Adrenal gland (tissue), 5 donors: ENCODE results near the gene CAMSAP1.

Experiments used
- POLR2A ChIP-seq, 2 donors: fragments of 450-650 bp; IDR thresholded peaks; one replicate each; pipeline ENCODE4 v1.6.1; 2017; ENCODE audit warnings: antibody characterized with exemption in 2 of 2, mild to moderate bottlenecking in 2 of 2, moderate library complexity in 1 of 2
- TF ChIP-seq, protein P1 (sequence below), 6 experiments: fragments of 450-650 bp in 4 of 6; fragments of 200-600 bp in 2 of 6; sonication (generic) in 1 of 6; IDR thresholded peaks; 1 replicate in 5 of 6; 2 replicates in 1 of 6; pipeline versions ENCODE4 v1.5.1 to v1.8.0; 2016 to 2021; ENCODE audit warnings: antibody characterized with exemption in 6 of 6, mild to moderate bottlenecking in 2 of 6, moderate library complexity in 1 of 6
- donor health status: DM: no; HTN: no; CAD: no.

- TF ChIP-seq POLR2A (IDR thresholded peaks at IDR 0.05): no peak
- TF ChIP-seq, protein P1, sequence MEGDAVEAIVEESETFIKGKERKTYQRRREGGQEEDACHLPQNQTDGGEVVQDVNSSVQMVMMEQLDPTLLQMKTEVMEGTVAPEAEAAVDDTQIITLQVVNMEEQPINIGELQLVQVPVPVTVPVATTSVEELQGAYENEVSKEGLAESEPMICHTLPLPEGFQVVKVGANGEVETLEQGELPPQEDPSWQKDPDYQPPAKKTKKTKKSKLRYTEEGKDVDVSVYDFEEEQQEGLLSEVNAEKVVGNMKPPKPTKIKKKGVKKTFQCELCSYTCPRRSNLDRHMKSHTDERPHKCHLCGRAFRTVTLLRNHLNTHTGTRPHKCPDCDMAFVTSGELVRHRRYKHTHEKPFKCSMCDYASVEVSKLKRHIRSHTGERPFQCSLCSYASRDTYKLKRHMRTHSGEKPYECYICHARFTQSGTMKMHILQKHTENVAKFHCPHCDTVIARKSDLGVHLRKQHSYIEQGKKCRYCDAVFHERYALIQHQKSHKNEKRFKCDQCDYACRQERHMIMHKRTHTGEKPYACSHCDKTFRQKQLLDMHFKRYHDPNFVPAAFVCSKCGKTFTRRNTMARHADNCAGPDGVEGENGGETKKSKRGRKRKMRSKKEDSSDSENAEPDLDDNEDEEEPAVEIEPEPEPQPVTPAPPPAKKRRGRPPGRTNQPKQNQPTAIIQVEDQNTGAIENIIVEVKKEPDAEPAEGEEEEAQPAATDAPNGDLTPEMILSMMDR (IDR thresholded peaks at IDR 0.05): no peak
These were observed 141.9 kb downstream of the CAMSAP1 start for GRCh38 chr9:135765416-135765815.
